ENCODE measurements around the gene TUBGCP6.

TUBGCP6 gene

GRCh38 chr22:50262460-50262911 is 17.7 kb upstream of the TUBGCP6 start:
- TF ChIP-seq GATA2 (IDR thresholded peaks at IDR 0.05; ENCODE audit: low read depth, low read length) (no peak), GATA3 (IDR thresholded peaks at IDR 0.05; ENCODE audit: low read depth, low read length) (no peak)

GRCh38 chr22:50261615-50262459 is 17.0 kb upstream of the TUBGCP6 start, which contains the start of gene MAPK12:
TSS of gene MAPK12 (minus strand) at chr22:50261683. CDS start at chr22:50261509, 174 bp downstream.
- no peak for TF ChIP-seq GATA3 (IDR thresholded peaks at IDR 0.05; ENCODE audit: low read depth, low read length)
- no peak for TF ChIP-seq GATA2 (IDR thresholded peaks at IDR 0.05; ENCODE audit: low read depth, low read length)

- TF ChIP-seq GATA3 (IDR thresholded peaks at IDR 0.05; ENCODE audit: low read depth, low read length) (no peak), GATA2 (IDR thresholded peaks at IDR 0.05; ENCODE audit: low read depth, low read length) (no peak)
Observed at GRCh38 chr22:50260801-50261614, 16.2 kb upstream of the TUBGCP6 start.

GRCh38 chr22:50260434-50260800 is 15.6 kb upstream of the TUBGCP6 start:
- no peak for TF ChIP-seq GATA3 (IDR thresholded peaks at IDR 0.05; ENCODE audit: low read depth, low read length)
- no peak for TF ChIP-seq GATA2 (IDR thresholded peaks at IDR 0.05; ENCODE audit: low read depth, low read length)

- TF ChIP-seq GATA2 (IDR thresholded peaks at IDR 0.05; ENCODE audit: low read depth, low read length), result no peak
- TF ChIP-seq GATA3 (IDR thresholded peaks at IDR 0.05; ENCODE audit: low read depth, low read length), result no peak
Observed at GRCh38 chr22:50259302-50259701, 14.5 kb upstream of the TUBGCP6 start.

GRCh38 chr22:50258361-50259292 is 13.8 kb upstream of the TUBGCP6 start:
- no peak for TF ChIP-seq GATA2 (IDR thresholded peaks at IDR 0.05; ENCODE audit: low read depth, low read length)

GRCh38 chr22:50257451-50258360 is 12.9 kb upstream of the TUBGCP6 start:
- TF ChIP-seq GATA3 (IDR thresholded peaks at IDR 0.05; ENCODE audit: low read depth, low read length), result no peak

GRCh38 chr22:50257041-50257440 is 12.2 kb upstream of the TUBGCP6 start:
- TF ChIP-seq GATA2 (IDR thresholded peaks at IDR 0.05; ENCODE audit: low read depth, low read length), result no peak
- no peak for TF ChIP-seq GATA3 (IDR thresholded peaks at IDR 0.05; ENCODE audit: low read depth, low read length)

GRCh38 chr22:50256258-50256862 is 11.5 kb upstream of the TUBGCP6 start:
- TF ChIP-seq GATA3 (IDR thresholded peaks at IDR 0.05; ENCODE audit: low read depth, low read length) (no peak), GATA2 (IDR thresholded peaks at IDR 0.05; ENCODE audit: low read depth, low read length) (no peak)

- TF ChIP-seq GATA2 (IDR thresholded peaks at IDR 0.05; ENCODE audit: low read depth, low read length) (no peak), GATA3 (IDR thresholded peaks at IDR 0.05; ENCODE audit: low read depth, low read length) (no peak)
Observed at GRCh38 chr22:50255607-50256006, 10.8 kb upstream of the TUBGCP6 start.

GRCh38 chr22:50255099-50255498 is 10.3 kb upstream of the TUBGCP6 start:
- no peak for TF ChIP-seq GATA2 (IDR thresholded peaks at IDR 0.05; ENCODE audit: low read depth, low read length)
- TF ChIP-seq GATA3 (IDR thresholded peaks at IDR 0.05; ENCODE audit: low read depth, low read length), result no peak

GRCh38 chr22:50253941-50254340 is 9.1 kb upstream of the TUBGCP6 start:
- TF ChIP-seq GATA2 (IDR thresholded peaks at IDR 0.05; ENCODE audit: low read depth, low read length), result no peak
- no peak for TF ChIP-seq GATA3 (IDR thresholded peaks at IDR 0.05; ENCODE audit: low read depth, low read length)
